Rectal smooth muscle tissue (tissue), 1 donor: ENCODE measurements around the gene PTPRU.

Experiments used
- H3K27ac ChIP-seq: one replicate; pipeline ENCODE4 v1.7.0; 2013; ENCODE audit warnings: low read depth, low read length, inconsistent platforms
- H3K27me3 ChIP-seq: one replicate; pipeline ENCODE4 v1.7.0; 2013; ENCODE audit warnings: low read length; ENCODE audit not compliant: control insufficient read depth, insufficient read depth
- H3K36me3 ChIP-seq: one replicate; pipeline ENCODE4 v1.7.0; 2013; ENCODE audit warnings: low read length; ENCODE audit not compliant: control insufficient read depth, insufficient read depth
- H3K4me1 ChIP-seq: one replicate; pipeline ENCODE4 v1.7.0; 2013; ENCODE audit warnings: low read length; ENCODE audit not compliant: control insufficient read depth, insufficient read depth
- H3K4me3 ChIP-seq: one replicate; pipeline ENCODE4 v1.7.0; 2013; ENCODE audit warnings: low read length
- H3K9ac ChIP-seq: one replicate; pipeline ENCODE4 v1.7.0; 2013; ENCODE audit warnings: low read length

PTPRU gene

DNA sequence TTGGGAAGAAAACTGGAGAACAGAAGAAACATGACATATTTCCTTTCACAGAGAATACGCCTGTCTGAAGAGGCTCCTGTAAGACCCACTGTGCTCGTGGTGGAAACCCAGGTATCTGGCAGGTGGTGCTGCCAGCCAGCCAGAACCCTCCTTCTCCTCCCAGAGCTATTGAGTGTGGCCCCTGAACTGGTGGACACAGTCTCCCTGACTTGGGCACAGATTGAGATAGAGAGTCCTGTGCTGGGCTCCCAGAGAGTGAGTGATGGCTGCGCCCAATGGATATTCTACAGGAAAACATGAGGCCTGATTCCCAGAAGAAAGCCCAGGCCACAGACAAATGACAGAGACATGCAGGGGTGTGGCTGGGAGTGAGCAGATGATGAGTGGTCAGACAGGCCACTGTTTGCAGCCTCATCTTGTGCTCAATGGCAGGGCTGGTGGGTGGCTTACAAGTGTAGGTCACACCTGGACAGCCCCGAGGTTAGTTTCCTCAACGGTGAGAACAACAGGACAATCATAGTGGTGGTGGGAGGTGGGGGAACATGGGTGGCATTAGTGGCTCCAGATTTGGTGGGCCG, 127.9 kb downstream of the PTPRU start:
- no peak overlapping the region for H3K9ac ChIP-seq
- H3K4me3 ChIP-seq = no peak overlapping the region
- H3K4me1 ChIP-seq = no peaks in the 10 kb centered on the region
- H3K27me3 ChIP-seq = no peaks in the 10 kb centered on the region
- no peak overlapping the region for H3K27ac ChIP-seq
- no peaks in the 10 kb centered on the region for H3K36me3 ChIP-seq

GRCh38 chr1:29365906-29366670, 129.8 kb downstream of the PTPRU start:
- Histone ChIP-seq H3K9ac (no peak overlapping the region), H3K4me3 (no peak overlapping the region), H3K27me3 (no peaks in the 10 kb centered on the region), H3K36me3 (no peaks in the 10 kb centered on the region), H3K27ac (no peak overlapping the region), H3K4me1 (no peaks in the 10 kb centered on the region)

GRCh38 chr1:29368936-29369932, 132.9 kb downstream of the PTPRU start:
- Histone ChIP-seq H3K4me1 (no peaks in the 10 kb centered on the region), H3K4me3 (no peak overlapping the region), H3K27me3 (no peaks in the 10 kb centered on the region), H3K36me3 (no peaks in the 10 kb centered on the region), H3K27ac (no peak overlapping the region), H3K9ac (no peak overlapping the region)

GRCh38 chr1:29370067-29370466, 133.7 kb downstream of the PTPRU start:
- Histone ChIP-seq H3K9ac (no peak overlapping the region), H3K36me3 (no peaks in the 10 kb centered on the region), H3K4me1 (no peaks in the 10 kb centered on the region), H3K27ac (no peak overlapping the region), H3K27me3 (no peaks in the 10 kb centered on the region), H3K4me3 (no peak overlapping the region)

- Histone ChIP-seq H3K9ac (no peak overlapping the region), H3K27ac (no peak overlapping the region), H3K27me3 (no peaks in the 10 kb centered on the region), H3K36me3 (no peaks in the 10 kb centered on the region), H3K4me3 (no peak overlapping the region), H3K4me1 (no peaks in the 10 kb centered on the region)
Observed at GRCh38 chr1:29371332-29371731, 135.0 kb downstream of the PTPRU start.

- no peaks in the 10 kb centered on the region for H3K4me1 ChIP-seq
- H3K4me3 ChIP-seq = no peak overlapping the region
- no peak overlapping the region for H3K27ac ChIP-seq
- no peaks in the 10 kb centered on the region for H3K36me3 ChIP-seq
- H3K27me3 ChIP-seq = no peaks in the 10 kb centered on the region
- no peak overlapping the region for H3K9ac ChIP-seq
Observed at GRCh38 chr1:29372108-29372507, 135.8 kb downstream of the PTPRU start.
